Embryonic facial prominence (tissue), 1 donor: Measurements from ENCODE around the gene SNAPIN.
"Not testable (repeated sequence)": the region's sequence is repeated elsewhere in the genome, so short reads cannot be mapped to it uniquely, and the experiment has no call there.

Source experiments
- DNase-seq: peaks from one replicate; pipeline ENCODE4 v3.0.0-alpha.2; 2016; ENCODE audit errors: extremely low spot score

SNAPIN gene

GRCh38 chr1:153647346-153647714, 11.2 kb upstream of the SNAPIN start:
- no peak for DNase-seq

GRCh38 chr1:153648000-153648643, 10.4 kb upstream of the SNAPIN start:
- DNase-seq = no peak

- no peak for DNase-seq
Observed at GRCh38 chr1:153649137-153649862, 9.2 kb upstream of the SNAPIN start.

- no peak for DNase-seq
Observed at GRCh38 chr1:153649863-153650235, 8.7 kb upstream of the SNAPIN start.

GRCh38 chr1:153651771-153652170, 6.7 kb upstream of the SNAPIN start:
- DNase-seq = no peak

- no peak for DNase-seq
Observed at GRCh38 chr1:153652805-153653500, 5.5 kb upstream of the SNAPIN start.

GRCh38 chr1:153655333-153655732, 3.2 kb upstream of the SNAPIN start:
- no peak for DNase-seq

GRCh38 chr1:153659175-153659534, 652 bp downstream of the SNAPIN start:
- DNase-seq = no peak

GRCh38 chr1:153659656-153660055, 1.2 kb downstream of the SNAPIN start:
- no peak for DNase-seq

- DNase-seq = no peak
Observed at GRCh38 chr1:153661111-153661708, 2.7 kb downstream of the SNAPIN start.

GRCh38 chr1:153662269-153662668, 3.8 kb downstream of the SNAPIN start:
- DNase-seq = no peak

- DNase-seq = no peak
Observed at GRCh38 chr1:153663211-153663610, 4.7 kb downstream of the SNAPIN start.

- DNase-seq = no peak
Observed at GRCh38 chr1:153667439-153667838, 8.9 kb downstream of the SNAPIN start.

- not testable (repeated sequence) for DNase-seq
Observed at GRCh38 chr1:153668672-153669071, 10.2 kb downstream of the SNAPIN start.

GRCh38 chr1:153669606-153670005, 11.1 kb downstream of the SNAPIN start:
- no peak for DNase-seq

GRCh38 chr1:153670257-153670858, 11.9 kb downstream of the SNAPIN start:
- no peak for DNase-seq

GRCh38 chr1:153670859-153671627, 12.5 kb downstream of the SNAPIN start, which contains the start of gene ILF2:
TSS of gene ILF2 (minus strand) at chr1:153670993. CDS start at chr1:153670922, 71 bp downstream.
- DNase-seq = peak; percentile 100

- DNase-seq = peak; percentile 37
Observed at GRCh38 chr1:153671628-153672353, 13.3 kb downstream of the SNAPIN start.

GRCh38 chr1:153673511-153673910, 15.0 kb downstream of the SNAPIN start:
- DNase-seq = no peak

- DNase-seq = no peak
Observed at GRCh38 chr1:153677718-153678518, 19.4 kb downstream of the SNAPIN start.
